LNCAP (cell line): ENCODE data around the gene CD96.

Source experiments
- CTCF ChIP-seq: fragments of 450-650 bp; IDR thresholded peaks from 2 replicates; pipeline ENCODE4 v1.5.1; 2017; ENCODE audit warnings: mild to moderate bottlenecking

CD96 gene

GRCh38 chr3:111579495-111579894 lies 37.5 kb downstream of the CD96 start:
- TF ChIP-seq CTCF: no peak

- no peak for TF ChIP-seq CTCF
Observed at GRCh38 chr3:111581403-111582119, 39.6 kb downstream of the CD96 start.

- TF ChIP-seq CTCF: no peak
Observed at GRCh38 chr3:111582120-111582474, 40.1 kb downstream of the CD96 start.

- TF ChIP-seq CTCF: no peak
Observed at GRCh38 chr3:111584744-111585143, 42.7 kb downstream of the CD96 start.

GRCh38 chr3:111585217-111585616 lies 43.2 kb downstream of the CD96 start:
- TF ChIP-seq CTCF: no peak

- no peak for TF ChIP-seq CTCF
Observed at GRCh38 chr3:111588527-111588926, 46.5 kb downstream of the CD96 start.

- no peak for TF ChIP-seq CTCF
Observed at GRCh38 chr3:111589303-111590142, 47.5 kb downstream of the CD96 start.
